NCI-H69 (cell line): ENCODE data around the gene SNRPF.
A peak's percentile ranks its signal among the peaks of the same experiment; 100 is the strongest.
"Not testable (repeated sequence)": the region's sequence is repeated elsewhere in the genome, so short reads cannot be mapped to it uniquely, and the experiment has no call there.

Source experiments
- DNase-seq: peaks from one replicate; lab custom pipeline; 2025; lab: John Stamatoyannopoulos, UW

The SNRPF gene

DNA sequence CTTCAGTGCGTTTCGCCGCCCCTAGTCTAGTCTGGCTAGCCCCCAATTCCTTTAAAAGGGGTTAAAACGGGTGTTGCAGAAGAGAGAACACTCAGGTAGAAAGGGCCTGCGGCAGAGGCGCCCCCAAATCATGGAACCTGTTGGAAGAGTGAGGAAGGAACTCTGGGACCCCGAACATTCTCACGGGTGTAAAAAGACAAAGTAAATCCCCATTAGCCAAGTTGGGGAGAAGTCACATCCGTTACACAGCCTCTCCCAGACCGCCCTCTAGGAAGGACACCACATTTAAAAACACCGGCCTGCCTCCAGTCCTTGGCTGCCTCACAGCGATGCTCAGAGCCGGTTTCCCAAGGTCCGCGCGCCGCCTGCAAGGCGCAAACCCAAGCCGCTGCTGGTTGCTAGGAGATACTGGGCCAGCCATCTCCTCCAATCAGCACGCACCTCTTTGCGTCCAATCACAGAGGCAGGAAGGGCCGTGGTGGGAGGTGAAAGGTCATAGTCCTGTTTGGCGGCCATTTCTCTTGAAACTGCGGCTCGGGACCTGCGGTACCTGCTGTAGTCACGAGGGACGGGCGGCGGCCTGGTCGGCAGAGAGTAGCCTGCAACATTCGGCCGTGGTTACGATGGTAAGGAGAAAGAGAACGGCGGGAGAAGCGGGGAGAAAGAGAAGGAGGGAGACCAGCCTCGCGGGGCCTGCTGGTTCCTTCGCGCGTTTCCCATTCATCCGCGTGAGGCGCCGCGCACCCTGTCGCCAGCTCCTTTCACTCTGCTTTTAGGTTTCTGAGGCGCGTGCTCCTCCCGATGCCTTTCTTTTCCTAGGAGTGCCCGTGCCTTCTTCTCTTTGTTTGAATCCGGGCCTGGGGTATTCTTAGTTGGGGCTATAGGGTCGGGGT is at the start of gene SNRPF:
TSS of gene SNRPF (plus strand) at position 502 of the 893 bp plus-strand sequence. CDS start at position 624, 122 bp downstream.
- peak; percentile 99 for DNase-seq

DNA sequence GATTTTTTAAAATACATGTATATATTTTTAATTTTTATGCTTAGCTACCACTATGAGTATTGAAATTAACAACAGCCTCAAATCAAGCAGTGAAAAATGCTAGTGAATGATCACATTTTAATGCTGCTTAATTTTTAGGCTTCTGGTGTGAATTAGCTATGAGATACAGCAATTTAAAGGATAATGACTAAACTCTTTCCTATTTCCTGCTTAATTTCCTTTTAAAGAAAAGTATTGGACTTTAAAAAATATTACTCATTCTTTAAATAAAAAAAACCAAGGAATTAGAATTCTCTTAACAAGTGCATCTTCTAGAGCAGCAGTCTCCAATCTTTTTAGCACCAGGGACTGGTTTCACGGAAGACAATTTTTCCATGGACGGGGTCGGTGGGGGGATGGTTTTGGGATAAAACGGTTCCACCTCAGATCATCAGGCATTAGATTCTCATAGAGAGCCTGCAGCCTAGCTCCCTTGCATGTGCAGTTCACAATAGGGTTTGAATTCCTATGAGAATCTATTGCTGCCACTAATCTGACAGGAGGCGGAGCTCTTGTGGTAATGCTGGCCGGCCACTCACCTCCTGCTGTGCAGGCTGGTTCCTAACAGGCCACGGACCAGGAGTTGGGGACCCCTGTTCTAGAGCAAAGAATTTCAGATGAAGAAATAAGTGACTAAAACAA is 49.6 kb upstream of the SNRPF start:
- no peak for DNase-seq

DNA sequence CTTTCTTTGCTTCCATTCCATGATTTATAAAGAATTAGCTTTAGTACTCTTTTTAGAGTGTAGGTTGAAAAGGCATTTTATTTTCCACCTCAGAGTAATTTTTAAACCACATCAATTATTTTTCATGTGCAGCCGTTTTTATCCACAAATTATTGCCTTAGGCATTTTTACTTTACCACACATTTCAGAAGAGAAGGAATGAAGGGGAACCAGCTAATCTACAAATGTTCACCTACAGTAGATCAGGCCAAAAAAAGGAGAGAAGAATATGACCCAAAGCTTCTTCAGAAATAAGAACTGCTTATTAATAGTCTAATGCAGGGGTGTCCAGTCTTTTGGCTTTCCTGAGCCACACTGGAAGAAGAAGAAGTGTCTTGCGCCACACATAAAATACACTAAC is 48.3 kb upstream of the SNRPF start:
- no peak for DNase-seq

DNA sequence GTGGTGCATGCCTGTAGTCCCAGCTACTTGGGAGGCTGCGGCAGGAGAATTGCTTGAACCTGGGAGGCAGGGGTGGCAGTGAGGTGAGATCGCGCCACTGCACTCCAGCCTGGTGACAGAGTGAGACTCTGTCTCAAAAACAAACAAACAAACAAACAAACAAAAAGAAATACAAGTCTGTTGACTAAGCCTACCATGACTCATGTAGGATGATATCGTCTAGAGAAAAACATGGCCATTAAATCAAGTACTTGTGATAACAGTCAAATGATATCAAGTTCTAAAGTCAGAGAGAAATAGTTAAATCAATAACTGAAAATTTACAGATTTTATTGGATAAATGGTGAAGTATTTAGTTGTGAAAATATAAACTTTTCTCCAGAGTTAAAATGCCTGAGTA is 46.6 kb upstream of the SNRPF start:
- not testable (repeated sequence) for DNase-seq

DNA sequence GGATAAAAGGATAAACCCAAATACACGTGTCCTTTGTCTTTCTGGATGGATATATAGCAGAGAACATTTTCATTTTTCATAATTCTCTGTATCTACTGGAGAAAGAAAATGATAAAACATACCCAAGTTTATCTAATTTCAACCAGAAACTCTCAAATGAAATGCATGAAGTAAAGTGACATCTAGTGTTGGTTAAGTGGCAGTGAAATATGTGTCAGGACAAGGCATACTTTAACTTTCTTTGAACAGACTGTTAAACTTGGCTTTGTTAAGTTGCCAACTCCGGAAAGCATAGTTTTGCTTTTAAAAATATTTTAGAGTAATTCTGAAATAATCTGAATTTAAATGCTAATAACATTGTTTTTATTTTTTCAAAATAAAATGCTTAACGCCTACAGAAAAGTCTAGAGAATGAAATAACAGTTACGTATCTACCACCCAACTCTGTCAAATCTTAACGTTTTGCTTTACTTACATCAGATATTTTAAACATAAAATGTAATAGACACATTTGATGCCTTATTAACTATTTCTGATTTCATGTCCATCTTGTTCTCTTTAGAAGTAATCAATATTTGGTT is 43.0 kb upstream of the SNRPF start:
- peak; percentile 50 for DNase-seq

DNA sequence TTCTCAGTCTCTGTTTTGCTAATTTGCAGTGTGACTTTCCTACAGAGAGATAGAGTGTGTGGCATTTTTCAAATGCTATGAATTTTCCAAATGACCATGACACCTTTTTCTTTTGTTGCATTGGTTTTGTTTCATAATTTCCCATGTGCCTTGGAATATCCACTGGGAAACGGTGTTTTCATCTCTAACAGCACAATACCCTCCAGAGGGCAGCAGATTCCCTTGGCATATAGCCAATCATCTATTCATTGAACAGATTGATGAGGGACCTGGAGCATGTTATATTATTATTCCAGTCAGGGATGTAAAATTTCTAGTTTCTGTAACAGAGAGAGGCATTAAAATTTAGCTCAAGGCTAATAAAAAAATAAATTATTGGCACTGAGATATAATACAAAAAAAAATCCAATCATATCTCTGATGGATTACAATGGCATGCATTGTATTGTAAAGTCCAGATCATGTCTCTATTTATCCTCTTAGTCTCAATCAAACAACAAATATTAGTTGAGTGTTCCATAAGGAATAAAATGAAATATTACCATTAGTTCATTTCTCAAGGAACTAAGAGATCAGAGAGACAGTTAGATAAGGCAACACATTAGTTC is 38.6 kb upstream of the SNRPF start:
- peak; percentile 85 for DNase-seq

DNA sequence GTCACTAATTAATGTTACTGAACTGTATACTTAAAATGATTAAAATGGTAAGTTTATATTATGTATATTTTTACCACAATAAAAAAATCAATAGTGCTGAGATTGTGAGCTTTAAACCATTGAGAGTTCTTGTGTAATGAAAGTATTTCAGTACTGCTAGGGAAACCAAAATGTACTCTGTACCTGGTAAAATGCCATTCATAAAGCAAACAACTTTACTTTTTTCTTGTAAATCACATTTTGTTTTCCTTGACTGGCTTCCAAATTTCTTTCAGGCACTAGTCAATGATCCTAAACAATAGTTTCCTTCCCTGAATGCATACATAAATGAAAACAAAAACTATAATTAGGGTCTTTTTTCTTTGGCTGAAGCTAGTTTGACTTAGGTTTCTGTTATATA is 29.4 kb upstream of the SNRPF start:
- DNase-seq = peak; percentile 30

DNA sequence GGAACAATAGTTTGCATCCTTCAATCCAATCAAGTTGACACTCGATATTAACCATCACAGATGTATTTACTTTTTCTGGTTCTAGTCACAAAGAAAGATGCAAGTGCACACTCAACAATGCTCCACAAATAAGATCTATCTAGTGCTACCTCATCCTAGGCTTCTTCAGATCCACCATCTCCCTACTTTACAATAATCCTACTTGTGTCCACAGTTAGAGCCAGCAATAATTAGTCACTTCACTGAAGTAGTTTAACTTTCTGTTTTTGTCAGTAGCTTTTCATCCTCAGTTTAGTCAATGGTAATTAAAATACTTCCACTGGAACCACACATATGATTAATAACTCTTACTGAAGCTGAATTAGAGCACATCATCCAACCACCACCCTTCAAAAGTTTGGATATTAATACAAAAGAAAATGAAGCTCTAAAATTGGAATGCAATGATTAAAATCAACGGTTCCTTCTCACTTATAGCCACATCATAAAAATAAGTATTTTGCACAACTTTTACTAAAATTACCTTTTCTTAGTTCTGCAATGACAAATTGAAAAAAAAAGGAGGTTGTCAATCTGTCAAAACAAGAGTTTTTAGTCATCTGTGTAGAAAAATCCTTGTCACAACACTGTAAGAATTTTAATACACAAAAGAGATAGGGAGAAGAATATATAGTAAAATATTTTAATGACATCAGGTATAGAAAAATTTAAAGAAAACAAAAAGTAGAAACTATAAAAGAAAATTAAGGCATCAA is 28.2 kb upstream of the SNRPF start:
- no peak for DNase-seq

DNA sequence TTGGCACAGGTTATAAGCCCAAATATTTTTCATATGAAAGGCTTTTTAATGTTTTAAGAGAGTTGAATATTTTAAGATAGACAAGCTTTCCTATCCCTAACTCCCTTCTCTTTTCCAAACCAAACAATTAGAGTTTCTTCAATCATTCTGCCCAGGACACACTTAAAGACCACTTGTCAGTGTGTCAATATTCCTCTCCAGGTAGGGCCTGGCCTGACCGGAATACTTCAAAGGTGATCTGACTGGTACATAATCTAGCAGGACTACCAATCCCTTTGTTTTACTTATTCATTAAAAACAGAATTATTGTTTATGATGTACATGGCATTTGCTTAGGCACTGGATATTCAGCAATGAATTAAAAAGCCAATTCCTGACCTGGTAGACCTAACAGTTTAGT is 24.2 kb upstream of the SNRPF start:
- no peak for DNase-seq

DNA sequence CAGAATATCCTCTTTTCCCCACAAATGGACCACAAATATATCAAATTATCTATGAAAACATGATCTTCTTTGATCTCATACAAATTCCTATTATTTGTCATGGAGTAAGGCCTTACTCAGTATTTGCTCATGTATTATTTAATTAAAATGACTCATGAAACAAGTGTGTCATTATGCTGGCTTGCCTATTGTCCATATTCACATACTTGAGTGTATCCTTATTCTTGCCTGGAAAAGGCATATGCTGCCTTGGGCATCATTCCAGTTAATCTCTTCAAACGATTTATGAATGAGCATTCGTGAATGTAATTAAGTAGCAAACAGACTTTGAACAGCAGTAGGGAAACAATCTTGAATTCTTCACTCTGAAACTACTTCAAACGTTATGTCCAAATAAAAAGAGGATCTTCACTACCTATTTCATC is 22.6 kb upstream of the SNRPF start:
- DNase-seq = peak; percentile 96

DNA sequence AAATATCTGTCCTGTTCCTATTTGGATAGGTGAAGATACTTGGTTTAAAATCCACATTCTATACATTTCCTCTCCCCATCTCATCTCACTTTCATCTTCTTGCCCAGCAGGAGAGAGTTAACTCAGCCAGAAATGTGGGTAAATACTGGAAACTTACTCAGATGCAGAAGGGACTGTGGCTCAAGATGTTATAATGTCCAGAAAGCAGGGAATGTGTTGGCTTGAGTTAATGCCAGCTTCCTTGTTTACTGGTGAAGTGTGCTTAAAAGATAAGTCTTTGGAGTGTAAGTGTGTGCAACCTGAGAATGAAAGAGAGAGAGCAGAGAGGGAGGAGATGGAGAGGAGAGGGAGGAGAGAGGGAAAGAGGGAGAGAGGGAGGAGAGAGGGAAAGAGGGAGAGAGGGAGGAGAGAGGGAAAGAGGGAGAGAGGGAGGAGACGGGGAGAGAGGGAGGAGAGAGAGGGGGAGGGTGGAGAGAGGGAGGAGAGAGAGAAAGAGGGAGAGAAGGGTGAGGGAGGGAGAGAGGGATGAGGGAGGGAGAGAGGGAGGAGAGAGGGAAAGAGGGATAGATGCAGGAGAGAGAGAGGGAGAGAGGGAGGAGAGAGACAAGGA is 22.0 kb upstream of the SNRPF start:
- peak; percentile 79 for DNase-seq

DNA sequence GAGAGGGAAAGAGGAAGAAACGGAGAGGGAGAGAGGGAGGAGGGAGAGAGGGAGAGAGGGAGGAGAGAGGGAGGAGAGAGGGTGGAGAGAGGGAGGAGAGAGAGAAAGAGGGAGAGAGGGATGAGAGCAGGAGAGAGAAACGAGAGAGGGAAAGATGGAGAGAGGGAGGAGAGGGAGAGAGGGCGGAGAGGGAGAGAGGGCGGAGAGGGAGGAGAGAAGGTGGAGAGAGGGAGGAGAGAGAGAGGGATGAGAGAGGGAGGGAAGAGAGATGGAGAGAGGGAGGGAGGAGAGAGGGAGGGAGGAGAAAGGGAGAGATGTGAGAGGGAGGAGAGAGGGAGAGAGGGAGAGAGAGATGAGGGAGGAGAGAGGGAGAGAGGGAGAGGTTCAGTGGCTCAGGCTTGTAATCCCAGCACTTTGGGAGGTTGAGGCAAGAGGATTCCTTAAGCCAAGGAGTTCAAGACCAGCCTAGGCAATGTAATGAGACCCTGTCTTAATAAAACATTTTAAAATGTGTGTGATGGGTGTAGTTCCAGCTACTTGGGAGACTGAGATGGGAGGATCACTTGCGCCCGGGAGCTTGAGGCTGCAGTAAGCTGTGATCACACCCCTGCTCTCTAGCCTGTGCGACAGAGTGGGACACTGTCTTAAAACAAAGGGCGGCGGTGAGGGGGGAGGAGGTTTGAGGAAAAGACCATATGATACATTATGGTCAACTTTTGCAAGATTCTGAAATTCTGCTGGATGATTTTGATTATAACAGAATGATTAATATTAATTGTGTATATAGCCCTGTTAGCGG is 21.3 kb upstream of the SNRPF start:
- peak; percentile 76 for DNase-seq

DNA sequence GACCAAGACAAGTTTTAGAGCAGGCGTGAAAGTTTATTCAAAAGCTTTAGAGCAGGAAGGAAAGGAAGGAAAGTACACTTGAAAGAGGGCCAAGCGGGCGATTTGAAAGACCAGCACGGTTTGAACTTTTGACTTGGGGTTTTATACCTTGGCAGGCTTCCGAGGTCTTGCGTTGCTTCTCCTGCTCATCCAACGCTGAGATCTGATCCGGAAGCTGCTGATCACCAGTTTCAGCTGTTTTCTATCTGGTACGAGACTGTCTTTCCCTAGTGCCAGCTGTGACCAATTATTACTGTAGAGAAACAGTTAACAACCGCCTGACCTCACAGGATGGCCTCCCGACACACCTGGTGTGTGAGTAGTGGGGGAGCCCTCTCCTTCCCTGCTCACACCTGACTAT is 20.6 kb upstream of the SNRPF start:
- DNase-seq = peak; percentile 96

DNA sequence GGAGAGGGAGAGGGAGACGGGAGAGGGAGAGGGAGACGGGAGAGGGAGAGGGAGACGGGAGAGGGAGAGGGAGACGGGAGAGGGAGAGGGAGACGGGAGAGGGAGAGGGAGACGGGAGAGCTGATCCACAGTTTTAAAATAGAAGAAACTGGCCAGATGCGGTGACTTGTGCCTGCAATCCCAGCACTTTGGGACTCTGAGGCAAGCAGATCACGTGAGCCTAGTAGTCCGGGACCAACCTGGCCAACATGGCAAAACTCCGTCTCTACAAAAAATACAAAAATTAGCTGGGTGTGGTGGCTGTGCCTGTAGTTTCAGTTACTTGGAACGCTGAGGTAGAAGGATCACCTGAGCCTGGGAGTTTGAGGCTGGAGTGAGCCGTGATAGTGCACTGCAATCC is 16.3 kb upstream of the SNRPF start:
- DNase-seq = not testable (repeated sequence)

DNA sequence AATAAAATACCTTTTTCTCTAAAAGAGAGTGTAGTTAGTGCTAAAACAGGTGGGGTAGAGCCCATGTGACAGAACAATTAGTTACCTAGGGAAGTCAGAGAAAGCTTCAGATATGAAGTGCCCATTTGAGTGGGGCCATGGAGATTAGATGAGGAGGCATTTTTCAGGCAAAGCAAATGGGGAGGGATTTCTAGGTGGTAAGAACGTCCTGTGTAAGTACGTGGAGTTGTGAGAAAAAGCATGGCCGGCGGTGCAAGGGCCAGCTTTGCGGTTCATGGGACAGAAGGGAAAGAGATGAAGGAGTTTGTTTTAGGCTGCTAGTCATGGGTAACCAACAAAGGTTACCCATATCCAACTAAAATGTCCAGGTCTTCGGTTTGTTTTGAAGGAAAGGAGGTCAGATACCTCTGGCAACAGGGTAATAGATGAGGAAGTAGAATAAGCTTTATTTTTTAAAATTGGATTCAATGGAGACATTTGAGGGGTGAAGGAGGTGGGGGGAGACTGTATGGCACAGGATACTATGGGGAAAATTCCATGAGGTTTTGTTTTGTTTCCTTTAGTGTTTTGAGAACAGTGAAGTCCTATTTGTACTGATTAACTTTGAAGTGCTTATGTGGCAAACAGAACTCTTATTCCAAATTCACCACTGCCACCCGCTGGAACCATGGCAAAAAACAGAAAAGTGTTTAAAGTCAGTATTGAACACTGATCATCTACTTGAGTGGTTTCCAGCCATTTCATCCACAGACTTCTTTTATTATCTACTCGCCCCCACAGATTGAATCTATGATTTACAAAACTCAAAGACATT is 10.0 kb upstream of the SNRPF start:
- peak; percentile 59 for DNase-seq

DNA sequence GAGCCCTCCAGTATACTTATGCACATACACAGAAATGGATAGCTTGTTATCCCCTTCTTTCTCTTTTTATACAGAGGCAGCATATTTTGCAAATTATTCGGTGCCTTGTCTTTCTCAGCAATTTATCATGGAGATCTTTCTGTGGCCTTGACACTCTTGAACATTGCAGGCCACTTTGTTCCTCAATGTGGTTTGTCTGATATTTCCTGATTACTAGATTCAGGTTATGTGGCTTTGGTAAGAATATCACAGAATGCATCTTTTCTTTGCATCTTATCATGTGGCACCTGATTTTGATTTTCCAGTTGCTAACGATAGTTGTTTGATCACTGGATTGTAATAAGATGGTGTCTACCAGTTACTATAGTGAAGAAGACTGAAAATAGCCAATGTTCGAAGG is 7.1 kb upstream of the SNRPF start:
- no peak for DNase-seq

DNA sequence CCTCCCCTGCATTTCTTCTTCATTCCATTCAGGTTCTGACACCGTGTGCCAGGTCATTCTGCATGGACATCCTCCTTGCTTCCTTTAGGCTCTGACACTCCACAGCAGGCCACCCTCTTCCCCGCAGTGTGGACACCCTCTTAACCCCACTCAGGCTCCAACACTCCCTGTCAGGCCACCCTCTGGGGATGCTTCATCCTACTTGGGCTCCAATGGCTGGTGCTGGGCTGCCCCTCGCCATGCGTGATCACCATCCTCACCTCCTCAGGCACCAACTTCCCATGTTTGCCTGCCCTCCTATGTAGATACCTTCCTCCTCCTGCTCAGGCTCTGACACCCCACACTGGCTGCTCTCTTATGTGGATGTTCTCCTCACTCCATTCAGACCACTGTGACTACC is 6.6 kb upstream of the SNRPF start:
- no peak for DNase-seq

DNA sequence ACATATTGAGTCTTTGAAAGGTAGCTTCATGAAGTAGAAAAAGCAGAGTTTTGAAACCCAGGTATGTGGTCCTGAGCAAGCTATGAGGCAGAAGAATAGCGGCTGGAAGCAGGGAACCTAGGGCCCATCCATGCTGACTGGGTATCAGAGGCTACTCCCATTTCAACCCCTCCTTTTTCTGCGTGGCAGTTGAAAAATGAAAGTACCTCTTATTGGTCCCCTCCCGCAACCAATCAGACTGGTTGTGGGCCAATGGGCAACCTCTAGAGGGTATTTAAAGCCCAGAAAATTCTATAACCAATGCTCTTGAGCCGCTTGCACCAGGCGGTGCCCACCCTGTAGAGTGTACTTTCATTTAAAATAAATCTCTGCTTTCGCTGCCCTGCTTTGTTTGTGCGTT is 1.6 kb upstream of the SNRPF start:
- no peak for DNase-seq

DNA sequence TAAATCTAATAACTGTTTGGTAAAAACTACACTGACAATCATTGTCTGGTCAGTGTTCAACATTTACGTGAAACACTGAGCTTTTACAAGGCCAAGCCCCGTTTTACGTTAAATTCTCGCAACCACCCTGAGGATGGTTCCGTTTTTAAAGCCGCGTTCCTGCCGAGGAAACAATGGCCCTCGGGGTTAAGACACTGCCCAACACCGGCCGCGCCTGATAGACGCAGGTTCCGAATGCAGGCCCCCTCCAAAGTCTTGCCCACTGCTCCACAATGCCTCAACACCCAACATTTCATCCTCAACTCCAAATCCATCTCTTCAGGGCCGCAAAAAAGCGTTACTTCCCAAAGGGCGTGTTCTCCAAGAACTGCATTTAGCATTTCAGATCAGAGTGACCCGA is 953 bp upstream of the SNRPF start:
- DNase-seq = no peak

DNA sequence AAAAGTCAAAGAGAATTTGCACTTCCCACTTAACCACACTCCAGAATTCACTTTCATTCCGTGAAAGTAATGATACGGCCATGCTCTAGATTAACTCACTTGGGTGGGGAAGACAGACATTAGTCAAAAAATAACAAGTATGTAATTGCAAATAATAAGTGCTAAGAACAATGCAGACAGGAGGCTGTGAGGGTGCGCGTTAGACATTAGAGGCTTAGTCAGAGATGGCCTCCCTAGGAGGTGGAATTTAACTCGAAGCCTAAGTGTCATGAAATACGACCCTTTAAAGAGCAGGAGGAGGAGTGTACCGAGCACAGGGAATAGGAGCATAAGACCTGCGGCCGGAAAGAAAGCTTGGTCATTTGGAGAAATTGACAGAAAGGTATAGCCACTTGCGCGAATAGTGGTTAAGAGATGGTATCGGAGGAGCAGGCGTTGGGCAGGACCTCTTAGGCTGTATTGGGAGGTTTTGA is 628 bp downstream of the SNRPF start:
- DNase-seq = peak; percentile 70
